HG02973 (cell line): Measurements from ENCODE around the gene ARFRP1.

Source experiments
- ATAC-seq: cut with Tn5 transposase; IDR thresholded peaks from one replicate; pipeline ENCODE4 v1.9.1; 2021; ENCODE audit warnings: moderate library complexity; ENCODE audit not compliant: unreplicated experiment

Gene ARFRP1

GRCh38 chr20:63744158-63744557, 36.4 kb upstream of the ARFRP1 start:
- ATAC-seq = no peak

DNA sequence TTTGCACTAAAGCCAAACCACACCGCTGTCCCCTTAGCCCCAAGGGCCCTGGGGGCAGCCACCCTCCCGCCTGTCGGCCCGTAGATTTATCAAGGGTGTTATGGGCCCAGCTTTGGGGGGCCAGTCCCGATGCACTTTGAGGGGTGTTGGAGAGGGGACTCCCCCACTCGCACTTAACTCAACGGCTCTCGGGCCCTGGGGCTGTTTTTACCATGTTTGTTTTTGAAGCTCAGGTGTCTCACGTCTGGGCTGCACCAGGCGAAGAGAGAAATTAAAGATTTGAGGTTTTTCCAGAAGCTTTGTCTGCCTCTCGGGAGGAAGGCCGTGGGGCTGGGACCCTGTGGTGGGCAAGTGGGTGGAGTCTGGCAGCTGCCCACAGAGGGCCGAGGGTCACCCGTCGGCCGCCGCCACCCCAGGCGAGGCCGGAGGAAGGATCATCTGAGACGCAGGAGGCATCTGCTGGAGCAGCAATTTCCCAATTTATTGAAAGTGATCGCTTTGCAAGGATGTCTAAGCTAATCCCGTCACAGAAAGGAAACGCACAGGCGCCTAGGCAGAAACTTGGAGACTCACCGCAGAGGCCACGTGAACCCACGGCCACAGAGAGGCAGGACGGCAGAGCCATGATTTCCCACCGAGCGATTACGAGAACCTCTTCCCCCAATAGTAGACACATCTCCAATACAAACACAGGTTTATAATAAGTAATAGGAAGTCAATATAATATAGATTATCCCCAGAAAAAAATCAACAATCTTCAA, 35.6 kb upstream of the ARFRP1 start:
- no peak for ATAC-seq

DNA sequence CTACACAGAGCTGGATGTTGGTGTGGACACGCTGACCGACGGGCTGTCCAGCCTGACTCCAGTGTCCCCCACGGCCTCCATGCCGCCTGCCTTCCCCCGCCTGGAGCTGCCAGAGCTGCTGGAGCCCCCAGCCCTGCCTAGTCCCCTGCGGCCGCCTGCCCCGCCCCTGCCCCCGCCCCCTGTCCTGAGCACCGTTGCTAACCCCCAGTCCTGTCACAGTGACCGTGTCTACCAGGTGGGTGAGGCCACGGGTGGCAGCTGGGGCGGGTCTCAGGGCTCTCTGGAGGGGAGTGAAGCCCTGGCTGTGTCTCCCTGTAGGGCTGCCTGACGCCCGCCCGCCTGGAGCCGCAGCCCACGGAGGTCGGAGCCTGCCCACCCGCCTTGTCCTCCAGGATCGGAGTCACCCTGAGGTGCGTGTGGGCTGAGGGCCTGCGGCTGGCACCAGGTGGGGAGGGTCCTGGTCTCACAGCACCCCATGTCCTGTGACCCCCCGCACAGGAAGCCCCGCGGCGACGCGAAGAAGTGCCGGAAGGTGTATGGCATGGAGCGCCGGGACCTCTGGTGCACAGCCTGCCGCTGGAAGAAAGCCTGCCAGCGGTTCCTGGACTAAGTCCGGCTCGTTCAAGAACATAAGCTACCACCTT, 34.7 kb upstream of the ARFRP1 start:
- ATAC-seq = no peak

- ATAC-seq = no peak
Measured at GRCh38 chr20:63741676-63742380, 34.1 kb upstream of the ARFRP1 start.

- no peak for ATAC-seq
Measured at GRCh38 chr20:63741354-63741675, 33.5 kb upstream of the ARFRP1 start.

DNA sequence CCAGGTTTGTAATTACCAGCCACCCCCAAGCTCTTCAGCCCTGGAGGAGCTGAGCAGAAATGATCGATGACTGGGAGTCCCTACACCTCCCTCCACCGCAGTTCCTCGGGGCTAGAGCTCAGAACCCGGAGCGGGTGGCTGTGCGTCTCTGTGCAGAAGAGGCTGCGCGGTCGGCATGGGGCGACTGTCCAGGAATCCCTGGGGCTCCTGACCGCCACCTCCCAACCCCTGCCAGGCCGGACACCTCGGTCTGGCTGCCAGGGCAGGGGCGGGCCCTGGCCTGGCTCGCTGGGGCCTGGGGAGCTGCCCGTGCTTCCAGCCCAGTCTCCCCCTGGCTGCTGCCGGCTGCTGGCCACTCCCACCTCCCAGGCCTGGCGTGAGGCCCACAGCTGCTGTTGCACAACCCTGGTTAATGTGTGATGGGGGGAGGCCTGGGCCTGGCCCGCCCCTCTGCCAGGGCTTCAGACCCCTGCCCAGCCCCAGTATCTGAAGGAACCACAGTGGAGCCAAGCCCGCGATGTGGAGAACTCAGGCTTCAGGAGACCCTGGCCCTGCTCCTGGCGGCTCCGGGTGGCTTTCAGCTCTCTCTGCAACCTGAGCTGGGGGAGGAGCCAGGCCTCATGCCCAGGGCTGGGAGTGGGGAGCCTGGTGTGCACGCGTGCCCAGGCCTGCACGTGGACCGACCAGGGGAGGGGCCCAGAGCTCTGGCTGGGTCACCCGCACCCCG, 33.0 kb upstream of the ARFRP1 start:
- ATAC-seq = no peak

- ATAC-seq = peak; percentile 2
Measured at GRCh38 chr20:63740070-63740626, 32.4 kb upstream of the ARFRP1 start.

GRCh38 chr20:63739130-63740069, 31.6 kb upstream of the ARFRP1 start, which contains the start of gene SLC2A4RG:
Gene SLC2A4RG (plus strand): TSS chr20:63739776. CDS start chr20:63739913, 137 bp downstream.
- peak; percentile 41 for ATAC-seq

- no peak for ATAC-seq
Measured at GRCh38 chr20:63738687-63739129, 30.9 kb upstream of the ARFRP1 start.

DNA sequence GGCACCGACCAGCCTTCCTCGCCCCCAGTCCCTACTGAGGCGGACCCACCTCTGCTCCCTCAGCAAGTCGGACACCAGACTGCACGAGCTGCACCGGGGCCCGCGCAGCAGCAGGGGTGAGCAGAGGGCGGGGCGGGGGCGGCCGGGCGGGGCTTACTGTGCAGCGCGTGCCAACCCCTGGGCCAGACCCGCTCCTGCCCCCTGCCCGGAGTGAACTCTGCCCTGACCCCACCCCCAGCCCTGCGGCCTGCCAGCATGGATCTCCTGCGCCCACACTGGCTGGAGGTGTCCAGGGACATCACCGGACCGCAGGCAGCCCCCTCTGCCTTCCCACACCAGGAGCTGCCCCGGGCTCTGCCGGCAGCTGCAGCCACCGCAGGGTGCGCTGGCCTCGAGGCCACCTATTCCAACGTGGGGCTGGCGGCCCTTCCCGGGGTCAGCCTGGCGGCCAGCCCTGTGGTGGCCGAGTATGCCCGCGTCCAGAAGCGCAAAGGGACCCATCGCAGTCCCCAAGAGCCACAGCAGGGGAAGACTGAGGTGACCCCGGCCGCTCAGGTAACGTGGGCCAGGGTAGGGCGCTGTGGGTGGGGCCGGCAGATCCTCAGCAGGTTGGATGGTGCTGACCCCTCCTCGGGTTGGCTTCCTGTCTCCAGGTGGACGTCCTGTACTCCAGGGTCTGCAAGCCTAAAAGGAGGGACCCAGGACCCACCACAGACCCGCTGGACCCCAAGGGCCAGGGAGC, 30.3 kb upstream of the ARFRP1 start:
- ATAC-seq = no peak

DNA sequence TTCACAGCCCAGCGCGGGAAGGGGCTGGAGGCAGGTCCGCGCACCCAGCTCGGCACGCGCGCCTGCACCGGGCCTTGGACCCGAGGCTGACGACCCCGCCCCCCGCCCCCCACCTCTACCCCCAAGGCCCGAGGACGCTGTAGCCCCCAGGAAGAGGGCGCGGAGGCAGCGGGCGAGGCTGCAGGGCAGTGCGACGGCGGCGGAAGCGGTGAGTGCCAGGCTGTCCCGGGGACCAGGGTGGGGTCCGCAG, 29.8 kb upstream of the ARFRP1 start:
- no peak for ATAC-seq

- ATAC-seq = no peak
Measured at GRCh38 chr20:63736893-63737694, 29.3 kb upstream of the ARFRP1 start.

- no peak for ATAC-seq
Measured at GRCh38 chr20:63735859-63736718, 28.3 kb upstream of the ARFRP1 start, which contains the start of gene LIME1. Gene LIME1 (plus strand): TSS chr20:63736664. CDS start chr20:63737550, 886 bp downstream.

- no peak for ATAC-seq
Measured at GRCh38 chr20:63734946-63735858, 27.4 kb upstream of the ARFRP1 start.

GRCh38 chr20:63734111-63734945, 26.6 kb upstream of the ARFRP1 start:
- ATAC-seq = no peak
